Central memory CD4-positive, alpha-beta T cell (primary cell): Measurements from ENCODE around the gene FZD7.

ENCODE experiments used
- DNase-seq: peaks from one replicate; pipeline ENCODE4 v3.0.0; 2022
- total RNA-seq, 3 experiments: gene quantifications; one replicate each; lab custom pipeline; 2026; lab: John Stamatoyannopoulos, UW

The FZD7 gene
- total RNA-seq: 0.53 to 1.5 (median 1.1) reads per million in 3 experiments

DNA sequence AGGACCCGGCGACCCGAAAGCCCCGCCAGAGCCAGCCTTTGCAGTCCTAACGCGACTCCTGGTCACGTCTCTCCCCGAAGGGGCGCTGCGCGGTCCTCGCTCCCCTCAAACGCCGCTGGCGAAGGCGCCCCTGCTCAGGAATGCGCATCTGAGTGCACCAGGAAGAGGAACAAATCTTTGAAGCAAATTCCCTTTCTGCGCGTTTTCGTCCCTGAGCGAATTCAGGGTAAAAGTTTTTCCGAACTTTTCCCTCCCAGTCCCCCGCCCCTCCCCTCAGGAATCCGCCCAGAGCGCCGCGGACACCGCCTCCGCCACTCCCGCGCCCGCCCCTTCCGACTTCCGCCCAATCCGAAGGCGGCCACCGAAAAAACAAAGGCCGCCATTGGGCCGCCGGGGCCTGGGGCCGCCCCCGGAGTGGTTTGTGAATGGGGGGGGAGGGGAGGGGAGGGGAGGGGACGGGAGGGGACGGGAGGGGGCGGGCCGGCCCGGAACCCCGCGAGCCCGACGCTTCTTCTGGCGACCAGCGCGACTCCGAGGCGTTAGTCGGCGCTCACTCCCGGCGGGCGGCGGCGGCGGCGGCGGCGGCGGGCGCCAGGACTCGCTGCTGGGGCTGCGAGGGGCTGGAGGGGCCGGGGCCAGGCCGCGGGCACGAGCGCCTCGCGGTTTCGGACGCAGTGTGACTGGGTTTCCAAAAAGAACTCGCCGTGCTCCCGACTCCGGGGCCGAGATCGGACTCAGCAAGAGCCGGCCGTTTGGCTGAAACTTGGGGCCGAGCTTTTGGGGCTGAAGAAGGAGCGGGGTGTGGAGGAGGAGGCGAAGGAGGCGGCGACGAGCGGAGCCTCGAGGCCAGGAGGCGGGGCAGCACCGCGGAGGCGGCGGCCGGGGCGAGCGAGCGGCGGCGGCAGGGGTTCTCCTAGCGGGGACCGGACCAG is at the start of gene FZD7:
Gene FZD7, plus strand, starts transcription at position 539 of the 932 bp plus-strand sequence. CDS start 793 bp downstream, outside the sequence.
- peak; percentile 79 for DNase-seq

DNA sequence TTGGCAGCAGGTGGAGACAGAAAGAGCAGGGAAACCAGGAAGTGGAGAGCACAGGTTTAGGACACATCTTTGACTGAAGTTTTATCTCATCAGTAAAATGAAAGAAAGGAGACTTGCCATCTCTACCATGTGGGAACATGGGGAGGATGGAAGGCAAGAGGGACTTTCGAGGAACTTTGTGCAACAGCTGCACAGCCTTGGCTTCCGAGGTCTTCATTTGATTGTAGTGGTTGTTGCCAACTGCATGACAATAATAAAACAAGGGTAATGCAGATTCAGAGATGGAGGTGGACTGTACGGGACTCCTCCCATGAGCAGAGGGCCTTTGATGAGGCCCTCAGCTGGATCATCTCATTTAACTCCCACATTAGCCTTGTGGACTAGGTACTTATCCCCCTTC is 49.3 kb upstream of the FZD7 start:
- no peak for DNase-seq

DNA sequence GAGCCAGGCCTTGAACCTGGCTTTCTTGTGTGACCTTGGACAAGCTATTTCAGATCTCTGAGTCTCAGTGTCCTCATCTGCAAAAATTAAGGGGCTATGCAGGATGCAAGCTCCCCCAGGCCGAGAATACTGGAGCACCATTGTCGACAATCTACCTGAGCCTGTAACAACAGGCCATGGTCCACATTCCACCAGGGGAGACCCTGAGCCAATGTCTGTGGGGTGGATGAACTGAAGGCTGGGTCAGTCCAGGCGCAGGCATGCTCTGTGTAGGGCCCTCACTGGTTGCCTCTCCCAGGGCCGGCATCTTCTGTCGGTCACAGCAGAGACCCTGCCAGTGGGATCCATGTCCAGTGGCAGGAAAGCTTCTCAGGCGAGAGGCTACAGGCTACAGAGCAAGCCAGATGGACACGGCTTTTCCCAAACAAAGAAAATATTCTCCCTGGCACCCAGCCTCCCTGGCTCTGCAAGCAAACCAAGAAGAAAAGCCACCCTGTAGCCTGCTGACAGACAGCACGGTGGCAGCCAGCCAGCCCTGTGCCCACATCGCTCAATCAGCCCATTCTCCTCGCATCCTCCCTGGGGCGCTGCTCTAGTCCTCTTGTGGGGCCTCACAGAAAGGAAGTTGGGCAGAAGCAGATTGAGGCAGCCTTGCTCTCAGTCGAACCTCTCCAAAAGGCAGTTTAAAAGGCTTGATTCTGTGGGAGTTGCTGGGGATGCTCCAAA is 48.7 kb upstream of the FZD7 start:
- DNase-seq: no peak

DNA sequence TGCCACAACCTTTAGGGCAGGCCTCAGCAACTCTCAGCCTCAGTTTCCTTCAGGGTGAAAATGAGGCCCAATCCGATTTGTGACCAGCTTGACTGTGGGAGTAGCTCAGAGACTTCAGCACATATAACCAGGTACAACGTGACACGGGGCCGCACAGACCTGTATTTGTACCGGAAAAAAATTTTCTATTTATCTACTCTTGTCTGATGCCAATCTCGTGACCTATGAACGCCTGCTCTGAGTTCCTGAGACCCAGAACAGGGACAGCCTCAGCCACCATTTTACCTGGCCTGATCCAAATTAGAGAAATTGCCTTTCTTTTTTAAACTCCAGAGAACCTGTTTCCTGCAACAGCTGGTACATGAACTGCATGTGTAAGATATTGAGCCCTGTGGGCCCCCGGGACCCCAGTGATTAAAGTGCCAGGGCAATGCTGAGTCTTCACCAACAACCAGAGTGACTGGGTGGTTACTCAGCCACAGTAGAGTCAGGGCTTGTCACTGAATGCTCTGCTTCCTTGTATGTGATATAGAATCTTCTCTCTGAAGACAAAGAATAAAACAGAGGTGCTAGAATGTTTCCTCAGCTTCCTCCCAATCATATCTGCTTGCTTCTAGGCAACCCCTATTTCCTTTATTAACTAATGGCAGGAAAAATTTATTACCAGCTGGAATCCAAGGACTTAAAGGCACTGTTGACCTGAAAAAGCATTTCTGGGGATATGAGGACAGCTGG is 47.8 kb upstream of the FZD7 start:
- DNase-seq: no peak

DNA sequence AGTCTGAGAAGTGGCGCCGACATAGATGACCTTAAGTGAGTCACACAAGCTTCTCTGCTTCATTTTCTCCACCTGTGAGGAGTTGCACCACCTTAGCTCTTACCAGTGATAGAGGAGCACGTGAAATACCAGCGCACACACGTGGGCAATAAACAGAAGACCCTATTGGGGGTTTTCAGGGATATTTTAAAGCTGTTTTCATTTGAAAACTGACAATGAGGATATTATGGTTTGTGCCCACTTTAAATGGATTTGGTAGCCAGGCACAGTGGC is 47.3 kb upstream of the FZD7 start:
- DNase-seq: no peak

DNA sequence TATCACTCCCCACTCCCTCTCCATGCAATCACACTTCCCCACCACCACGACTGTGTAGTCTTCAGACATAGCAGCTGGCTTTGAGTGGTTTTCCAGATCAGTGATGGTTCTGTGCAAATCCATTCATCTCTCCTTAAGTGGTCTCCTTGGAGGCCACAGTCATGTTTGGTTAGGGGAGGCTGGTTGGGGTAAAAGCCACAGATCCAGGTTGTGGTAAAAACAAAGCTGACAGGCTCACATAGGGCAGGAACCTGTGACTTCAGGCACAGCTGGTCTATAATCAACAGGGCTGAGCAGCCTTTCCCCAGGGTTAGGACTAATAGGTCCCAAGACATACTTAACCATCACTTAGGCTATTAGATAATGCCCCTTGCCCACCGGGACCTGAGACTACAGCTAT is 46.2 kb upstream of the FZD7 start:
- DNase-seq: no peak

DNA sequence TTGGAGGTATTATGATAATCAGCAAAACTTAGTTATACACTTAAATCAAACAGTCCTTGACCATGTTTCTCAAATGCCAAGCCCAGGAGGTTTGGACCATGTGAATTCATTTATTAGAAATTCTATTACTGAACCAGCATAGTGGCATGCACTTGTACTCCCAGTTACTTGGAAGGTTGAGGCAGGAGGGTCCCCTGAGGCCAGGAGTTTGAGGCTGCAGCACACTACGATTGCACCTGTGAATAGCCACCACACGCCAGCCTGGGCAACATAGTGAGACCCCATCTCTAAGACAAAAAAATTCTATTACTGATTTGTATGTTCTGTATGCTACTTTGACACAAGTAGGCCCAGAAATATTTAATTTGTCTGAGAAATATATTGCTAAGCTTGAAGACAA is 43.6 kb upstream of the FZD7 start:
- no peak for DNase-seq

DNA sequence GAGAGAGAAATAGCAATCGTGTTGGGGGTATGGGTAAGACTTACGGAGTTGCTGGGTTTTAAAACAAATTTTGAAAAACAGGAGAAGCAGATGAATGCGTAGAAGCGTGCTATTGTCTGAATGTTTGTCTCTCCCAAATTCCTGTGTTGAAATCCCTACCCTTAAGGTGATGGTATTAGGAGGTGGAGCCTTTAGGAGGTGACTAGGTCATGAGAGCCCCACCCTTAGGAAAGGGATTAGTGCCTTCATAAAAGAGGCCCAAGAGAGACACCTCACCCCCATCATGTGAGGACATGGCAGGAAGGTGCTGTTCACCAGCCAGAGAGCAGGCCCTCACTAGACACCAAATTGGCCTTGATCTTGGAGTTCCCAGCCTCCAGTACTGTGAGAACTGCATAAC is 40.7 kb upstream of the FZD7 start:
- DNase-seq: no peak

DNA sequence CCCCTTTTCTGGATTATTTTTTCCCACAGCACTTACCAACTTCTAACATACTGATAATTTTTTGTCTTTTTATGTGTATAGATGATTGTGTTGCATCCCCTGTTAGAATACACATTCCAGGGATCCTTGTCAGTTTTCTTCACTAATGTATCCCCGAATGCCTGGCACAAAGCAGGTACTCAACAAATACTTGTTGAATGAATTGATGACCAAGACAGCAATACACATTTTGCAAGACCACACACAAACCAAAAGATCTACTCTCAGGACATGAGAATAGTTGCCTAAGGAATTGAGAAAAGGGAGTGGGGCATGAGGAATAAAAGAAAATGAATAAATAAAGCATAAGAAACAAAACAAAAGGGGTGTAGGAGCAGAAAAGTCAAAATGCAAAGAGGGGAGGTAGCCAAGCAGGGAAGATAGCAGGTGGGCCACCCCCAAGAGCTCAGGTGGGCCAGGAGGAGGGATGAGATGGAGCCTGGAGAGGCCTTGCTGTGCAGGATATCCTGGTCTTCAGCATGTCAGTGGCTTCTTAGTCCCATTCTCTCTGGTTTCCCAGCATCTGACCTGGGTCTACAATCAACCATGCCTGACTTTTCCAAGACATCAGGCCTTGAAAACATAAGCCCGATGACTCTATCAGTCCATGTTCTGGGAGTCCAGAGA is 38.5 kb upstream of the FZD7 start:
- DNase-seq: no peak

DNA sequence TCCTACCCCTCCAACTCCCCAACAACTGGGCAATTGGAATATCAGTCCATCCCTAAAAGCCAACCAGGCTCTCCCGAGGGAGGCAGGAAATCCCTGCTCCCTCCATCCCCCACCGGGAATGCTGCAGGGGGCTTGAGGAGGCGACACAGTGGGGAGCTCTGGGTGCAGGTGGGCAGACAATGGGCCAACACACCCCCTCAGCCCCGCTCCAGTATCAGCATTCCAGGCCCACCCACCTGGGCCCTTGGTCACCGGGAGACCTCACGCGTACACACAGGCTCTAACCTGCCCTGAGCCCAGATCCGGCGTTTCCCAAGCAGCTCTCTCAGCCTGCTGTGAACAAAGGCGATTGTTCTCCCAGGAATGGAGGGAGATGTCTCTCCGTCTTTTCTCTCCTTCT is 37.6 kb upstream of the FZD7 start:
- DNase-seq: no peak

DNA sequence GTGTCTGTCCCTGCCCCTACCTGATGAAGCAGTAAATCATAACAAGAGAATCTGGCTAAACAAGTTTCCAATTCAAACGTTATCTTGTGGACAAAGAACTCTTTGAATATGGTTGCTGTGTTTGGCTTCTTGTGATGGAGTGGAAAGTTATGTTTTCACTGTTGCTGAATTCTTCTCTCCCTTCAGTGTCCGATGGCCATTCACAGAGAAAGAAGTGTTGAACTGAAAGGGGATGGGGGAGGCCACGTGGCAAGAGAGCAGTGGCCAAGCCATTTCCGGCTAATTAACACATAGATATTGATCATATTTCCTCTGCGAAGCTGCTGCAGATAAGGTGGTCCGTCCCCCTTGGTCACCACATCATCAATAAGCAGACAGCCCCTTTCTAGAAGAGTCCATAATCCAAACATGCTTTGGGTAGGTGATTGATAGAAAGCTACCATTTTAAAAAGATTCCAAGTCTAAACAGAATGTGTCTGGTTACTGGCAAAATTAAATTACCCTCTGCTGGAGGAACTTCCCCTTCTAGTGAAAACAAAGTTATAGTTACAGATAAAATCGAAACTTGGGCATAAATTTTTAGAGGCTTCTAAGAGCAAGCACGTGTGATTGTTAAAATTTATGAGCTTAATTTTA is 36.9 kb upstream of the FZD7 start:
- DNase-seq: no peak

DNA sequence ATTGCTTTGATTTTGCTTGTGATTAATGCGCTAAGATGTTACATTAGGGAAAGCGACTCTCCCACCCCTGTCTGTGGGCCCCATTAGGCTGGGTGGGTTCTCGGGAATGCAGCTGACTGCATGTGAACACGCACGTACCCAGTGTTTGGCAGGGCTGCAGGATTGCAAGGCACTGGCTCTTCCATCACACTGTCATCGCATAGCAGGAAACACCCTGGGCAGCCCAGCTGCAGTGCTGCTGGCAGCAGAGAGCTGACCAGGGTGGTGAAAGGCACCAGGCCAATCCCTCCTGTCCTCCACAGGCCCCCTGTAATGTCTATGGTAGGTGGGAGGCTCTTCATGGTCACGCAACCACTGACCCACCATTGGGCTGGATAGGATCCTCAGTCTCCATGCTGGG is 34.4 kb upstream of the FZD7 start:
- no peak for DNase-seq

DNA sequence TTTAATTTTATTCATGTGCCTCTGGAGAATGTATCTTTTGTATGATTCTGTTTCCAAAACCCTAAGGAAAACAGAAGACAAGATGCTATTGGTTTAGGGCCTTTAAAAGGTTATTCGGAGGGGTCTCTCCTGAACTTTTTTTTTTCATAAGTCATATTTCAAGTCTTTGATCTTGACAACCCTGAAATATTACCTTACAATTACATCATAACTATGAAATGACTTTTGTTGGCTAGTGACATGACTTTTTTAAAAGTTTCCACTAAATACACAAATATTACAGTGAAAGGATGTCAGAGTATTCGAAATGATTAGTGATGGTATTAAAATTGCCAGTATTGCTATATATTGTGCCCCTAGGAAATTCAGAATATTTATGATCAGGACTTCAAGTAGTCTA is 31.8 kb upstream of the FZD7 start:
- no peak for DNase-seq

DNA sequence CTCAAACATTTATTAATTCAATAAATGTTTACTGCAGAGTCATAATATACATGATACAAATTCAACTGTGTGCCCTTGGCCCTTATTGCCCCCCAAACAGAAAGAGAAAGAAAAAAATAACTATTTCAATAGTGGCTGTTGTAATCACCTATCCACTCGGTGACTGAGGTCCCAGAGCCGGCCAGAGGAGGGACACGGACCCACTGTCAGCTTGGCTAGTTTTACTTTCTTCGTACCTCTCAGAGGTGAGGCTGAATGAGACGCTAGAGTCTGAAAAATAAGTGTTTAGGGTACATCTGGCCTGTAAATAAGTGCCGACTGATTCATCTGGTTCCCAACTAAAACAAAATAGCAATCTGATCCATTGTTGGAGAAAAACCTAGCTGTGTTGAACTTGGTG is 31.3 kb upstream of the FZD7 start:
- no peak for DNase-seq

DNA sequence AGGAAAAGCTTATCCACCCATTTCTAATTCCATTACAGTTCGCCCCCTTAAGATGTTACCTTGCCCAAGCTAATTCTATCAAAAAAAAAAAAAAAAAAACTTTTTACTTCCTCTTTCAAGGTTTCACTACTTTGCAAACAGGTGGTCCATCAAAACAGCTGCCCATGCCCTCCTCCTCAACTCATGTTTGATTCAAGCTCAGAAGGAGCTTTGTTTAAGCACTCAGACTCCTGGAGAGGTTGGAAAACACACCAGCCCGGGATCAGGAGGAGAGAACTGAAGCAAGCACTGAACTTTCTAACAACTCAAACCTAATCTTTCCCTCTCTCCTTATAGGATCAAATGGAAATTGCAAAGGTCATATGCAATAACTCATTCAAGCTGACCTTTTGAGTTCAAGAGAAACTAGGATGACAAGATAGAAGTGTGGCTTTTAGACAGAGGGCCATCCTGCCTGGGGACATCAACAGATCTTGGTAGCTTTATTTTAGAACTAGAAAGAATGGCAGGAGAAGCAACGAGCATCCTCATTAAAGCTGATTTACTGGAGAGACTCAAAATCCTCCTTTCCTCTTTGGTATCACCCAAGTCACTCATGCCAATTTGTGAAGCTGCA is 28.3 kb upstream of the FZD7 start:
- DNase-seq: no peak

DNA sequence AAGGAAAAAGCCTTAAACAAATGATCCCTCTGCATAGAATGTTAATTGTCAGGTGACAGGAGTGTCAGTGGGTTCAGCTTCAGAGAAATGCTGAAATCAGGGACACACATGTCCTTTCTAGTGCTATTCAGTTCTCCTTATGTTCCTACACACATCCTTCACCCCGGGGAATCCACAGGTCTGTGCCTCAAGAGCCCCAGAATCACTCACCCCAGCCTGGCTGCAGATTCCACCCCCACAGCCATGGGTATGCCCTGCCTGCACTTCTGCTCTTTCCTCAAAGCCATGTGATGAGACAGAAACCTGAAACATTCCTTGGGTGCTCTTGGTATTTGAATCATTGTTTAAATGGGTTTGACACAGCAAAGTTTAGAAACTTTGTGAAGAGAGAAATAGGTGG is 27.4 kb upstream of the FZD7 start:
- no peak for DNase-seq

DNA sequence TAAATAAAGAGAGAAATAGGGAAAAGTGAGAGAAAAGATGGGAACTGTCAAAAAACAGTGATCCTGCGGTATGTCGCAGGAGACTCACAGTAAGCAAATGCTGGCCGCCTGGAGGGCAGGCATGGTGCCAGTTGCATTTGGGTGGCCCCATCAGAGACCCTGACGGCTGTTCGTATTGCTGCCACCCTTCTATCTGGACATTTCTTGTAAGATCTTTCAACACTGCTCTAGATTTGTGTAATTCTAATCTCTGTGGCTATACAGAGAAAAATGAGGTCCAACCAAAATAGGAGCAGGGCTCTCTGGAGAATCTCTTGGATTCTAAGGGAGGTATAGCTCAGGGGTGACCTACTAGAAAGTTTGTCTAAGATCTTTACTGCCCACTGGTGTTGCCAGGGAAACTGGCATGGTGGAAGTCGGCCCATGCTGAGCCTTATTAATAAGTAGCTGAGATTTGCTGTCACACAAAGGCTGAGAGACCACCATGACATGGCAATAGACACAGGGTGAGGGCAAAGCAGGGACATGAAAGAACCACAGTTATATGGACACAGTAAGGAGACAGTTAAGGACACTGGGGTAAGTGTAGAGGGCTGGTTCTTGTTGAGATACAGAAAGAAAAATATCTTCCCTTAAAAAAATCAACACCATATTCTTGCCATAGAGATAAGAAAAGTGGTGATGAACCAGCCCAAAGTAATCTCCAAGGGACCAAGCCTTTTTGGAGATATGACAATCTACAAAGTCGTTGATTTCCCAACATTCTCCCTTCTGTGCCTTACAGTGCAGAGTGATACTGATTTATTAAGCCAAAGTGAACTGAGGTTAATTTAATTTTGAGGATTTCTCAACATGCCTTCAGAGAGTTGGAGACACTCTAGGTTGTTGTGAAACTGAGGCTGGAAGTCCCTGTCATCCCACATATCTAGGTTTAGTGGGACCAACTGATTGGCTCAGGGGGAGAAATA is 26.4 kb upstream of the FZD7 start:
- DNase-seq: no peak

DNA sequence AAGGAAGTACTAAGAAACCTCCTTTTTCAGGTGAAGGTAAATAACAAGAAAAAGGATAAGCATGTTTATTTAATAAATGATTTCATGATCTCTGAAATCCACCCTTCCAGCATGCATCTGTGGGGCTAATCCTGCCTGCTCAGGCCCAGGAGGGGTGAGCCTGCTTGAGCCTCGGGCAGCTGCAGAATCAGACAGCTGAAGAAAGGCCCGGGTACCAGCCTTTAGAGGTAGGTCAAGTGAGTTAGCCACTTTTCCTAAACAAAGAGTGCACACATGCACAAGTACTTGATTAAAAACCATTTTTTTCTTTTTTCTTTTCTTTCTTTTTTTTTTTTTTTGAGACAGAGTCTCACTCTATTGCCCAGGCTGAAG is 25.7 kb upstream of the FZD7 start:
- no peak for DNase-seq

DNA sequence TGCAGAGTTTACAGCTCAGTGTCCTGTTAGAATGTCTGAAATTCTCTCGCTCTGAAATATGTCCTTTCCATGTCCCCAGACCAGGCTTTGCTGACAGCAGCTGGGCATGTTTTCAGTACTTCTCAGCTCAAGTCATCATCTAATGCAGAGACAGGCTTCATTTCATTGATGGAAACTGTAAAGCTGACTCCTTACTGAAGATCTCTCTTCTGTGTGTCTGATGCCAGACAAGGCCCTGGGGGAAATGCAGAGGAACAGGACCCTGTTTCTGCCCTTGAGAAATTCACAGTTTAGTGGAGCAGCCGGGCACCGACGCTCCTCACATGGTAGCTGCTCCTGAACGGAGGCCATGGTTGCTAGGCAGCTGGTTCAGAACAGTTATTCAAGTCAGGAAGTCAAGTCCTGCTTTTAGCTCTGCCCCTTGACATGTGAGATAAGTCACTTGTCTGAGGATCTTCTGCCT is 24.6 kb upstream of the FZD7 start:
- no peak for DNase-seq

DNA sequence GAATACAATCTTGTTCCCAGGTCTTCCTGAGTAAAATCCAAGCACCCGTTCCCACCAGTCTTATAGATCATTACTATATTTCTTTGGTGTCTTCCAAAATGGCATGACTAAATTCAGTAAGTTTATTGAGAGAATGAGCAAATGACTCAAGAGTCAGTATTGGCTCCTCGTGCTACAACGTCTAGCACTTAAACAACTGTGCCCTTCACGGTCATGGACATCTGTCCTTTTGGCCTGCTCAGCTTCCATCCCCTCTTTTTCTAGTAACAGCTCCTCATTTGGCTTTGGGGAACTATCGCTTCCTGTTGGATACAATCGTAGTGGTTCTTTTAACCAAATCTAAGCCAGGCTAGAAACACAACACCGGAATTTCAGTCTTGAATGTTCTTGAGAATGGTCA is 24.1 kb upstream of the FZD7 start:
- DNase-seq: no peak

DNA sequence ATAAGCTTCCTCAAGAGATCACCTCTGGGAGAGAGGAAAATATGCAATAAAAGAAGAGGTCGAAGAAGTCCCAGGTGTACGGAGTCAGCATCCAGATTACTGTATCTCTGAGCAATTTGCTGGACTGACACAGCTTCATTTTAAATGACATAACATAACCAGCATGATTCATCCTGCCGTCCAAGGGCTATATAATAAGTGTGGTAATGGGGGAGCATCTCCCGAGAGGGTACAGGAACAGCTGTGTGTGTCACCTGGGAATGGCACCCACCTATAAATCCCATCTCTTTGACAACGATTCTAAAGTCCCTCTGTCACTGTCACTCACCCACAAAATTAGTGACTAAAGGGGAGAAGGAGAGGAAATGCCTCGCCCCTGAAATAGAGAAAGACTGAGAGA is 19.3 kb upstream of the FZD7 start:
- no peak for DNase-seq
